WTC11 (cell line): ENCODE measurements around the gene TTC28. TPM values are rescaled to one million over a fixed set of nuclear protein-coding genes. Genes with fewer than 3 reads are reported as not detected.

Experiments used
- ATAC-seq: fragments of 200-7000 bp; cut with Tn5 transposase; 2 replicates; pipeline ENCODE4 v1.10.0; 2021; ENCODE audit warnings: mild to moderate bottlenecking, moderate library complexity
- CTCF ChIA-PET: fragments of 300-600 bp; sonication (Branson Sonifier 250); formaldehyde crosslinking; loops from one replicate; lab custom pipeline; 2021; ENCODE audit warnings: antibody characterized with exemption; lab: Charles Lee
- POLR2A ChIA-PET: fragments of 350-600 bp; sonication (Branson Sonifier 250); formaldehyde crosslinking; loops from one replicate; lab custom pipeline; 2021; ENCODE audit warnings: antibody characterized with exemption; lab: Charles Lee
- DNase-seq: peaks from one replicate; pipeline ENCODE4 v3.0.0; 2021; ENCODE audit warnings: low spot score
- H3K27ac Mint-ChIP-seq: 2 replicates; pipeline ENCODE4 v1.8.0; 2021; ENCODE audit warnings: mixed read lengths
- H3K27me3 Mint-ChIP-seq: 2 replicates; pipeline ENCODE4 v1.8.0; 2021; ENCODE audit warnings: low read depth, mild to moderate bottlenecking, moderate library complexity, mixed read lengths
- H3K36me3 Mint-ChIP-seq: 2 replicates; pipeline ENCODE4 v1.8.0; 2021; ENCODE audit warnings: mixed read lengths
- H3K4me1 Mint-ChIP-seq: 2 replicates; pipeline ENCODE4 v1.8.0; 2022; ENCODE audit warnings: mixed read lengths
- H3K4me3 Mint-ChIP-seq: 2 replicates; pipeline ENCODE4 v1.8.0; 2021; ENCODE audit warnings: mild to moderate bottlenecking, moderate library complexity, mixed read lengths
- H3K9me3 Mint-ChIP-seq: 2 replicates; pipeline ENCODE4 v1.8.0; 2021; ENCODE audit warnings: mixed read lengths
- CBFB ChIP-seq: sonication (generic); formaldehyde crosslinking; IDR thresholded peaks from 2 replicates; pipeline ENCODE4 v1.8.1; 2022; ENCODE audit warnings: mild to moderate bottlenecking, low read depth, missing genetic modification reagents
- ELF4 ChIP-seq: sonication (generic); formaldehyde crosslinking; IDR thresholded peaks from 2 replicates; pipeline ENCODE4 v1.8.1; 2022; ENCODE audit warnings: low read depth, mild to moderate bottlenecking, moderate library complexity, missing genetic modification reagents
- EMX1 ChIP-seq: fragments of 250-450 bp; sonication (Bioruptor Pico); IDR thresholded peaks from 2 replicates; pipeline ENCODE4 v1.8.0; 2021; ENCODE audit warnings: mild to moderate bottlenecking
- ESRRA ChIP-seq: sonication (generic); formaldehyde crosslinking; IDR thresholded peaks from 2 replicates; pipeline ENCODE4 v1.8.1; 2022; ENCODE audit warnings: mild to moderate bottlenecking, missing genetic modification reagents, borderline replicate concordance
- GABPB1 ChIP-seq: sonication (generic); formaldehyde crosslinking; IDR thresholded peaks from 2 replicates; pipeline ENCODE4 v1.8.1; 2023; ENCODE audit warnings: mild to moderate bottlenecking, missing genetic modification reagents
- IRF2 ChIP-seq: sonication (generic); formaldehyde crosslinking; IDR thresholded peaks from 2 replicates; pipeline ENCODE4 v1.8.0; 2022; ENCODE audit warnings: low read depth, missing genetic modification reagents, borderline replicate concordance
- KAT7 ChIP-seq: sonication (generic); formaldehyde crosslinking; IDR thresholded peaks from 2 replicates; pipeline ENCODE4 v1.8.1; 2023; ENCODE audit warnings: missing genetic modification reagents, mild to moderate bottlenecking, borderline replicate concordance
- MXD4 ChIP-seq: fragments of 250-450 bp; sonication (Bioruptor Pico); IDR thresholded peaks from 2 replicates; pipeline ENCODE4 v1.8.0; 2021; ENCODE audit warnings: mild to moderate bottlenecking, moderate library complexity, borderline replicate concordance
- NFYB ChIP-seq: sonication (generic); formaldehyde crosslinking; conservative IDR thresholded peaks from 2 replicates; pipeline ENCODE4 v1.8.0; 2022; ENCODE audit warnings: low read depth, missing genetic modification reagents
- PRDM15 ChIP-seq: sonication (generic); formaldehyde crosslinking; IDR thresholded peaks from 2 replicates; pipeline ENCODE4 v1.8.0; 2022; ENCODE audit warnings: missing genetic modification reagents
- SMAD3 ChIP-seq: sonication (generic); formaldehyde crosslinking; IDR thresholded peaks from 2 replicates; pipeline ENCODE4 v1.8.0; 2022; ENCODE audit warnings: missing genetic modification reagents, mild to moderate bottlenecking, borderline replicate concordance
- SMAD4 ChIP-seq: sonication (generic); formaldehyde crosslinking; IDR thresholded peaks from 2 replicates; pipeline ENCODE4 v1.8.0; 2022; ENCODE audit warnings: mild to moderate bottlenecking, missing genetic modification reagents
- SP1 ChIP-seq: sonication (generic); formaldehyde crosslinking; conservative IDR thresholded peaks from 2 replicates; pipeline ENCODE4 v1.8.1; 2022; ENCODE audit warnings: missing genetic modification reagents
- TCF7 ChIP-seq: sonication (generic); formaldehyde crosslinking; IDR thresholded peaks from 2 replicates; pipeline ENCODE4 v1.8.0; 2022; ENCODE audit warnings: mild to moderate bottlenecking, low read depth, missing genetic modification reagents, moderate library complexity
- USF2 ChIP-seq: sonication (generic); formaldehyde crosslinking; IDR thresholded peaks from 2 replicates; pipeline ENCODE4 v1.8.1; 2023; ENCODE audit warnings: mild to moderate bottlenecking, missing genetic modification reagents, moderate library complexity
- ZNF219 ChIP-seq: sonication (generic); formaldehyde crosslinking; IDR thresholded peaks from 2 replicates; pipeline ENCODE4 v1.8.0; 2023; ENCODE audit warnings: missing genetic modification reagents, mild to moderate bottlenecking, borderline replicate concordance
- ZNF317 ChIP-seq: sonication (generic); formaldehyde crosslinking; IDR thresholded peaks from 2 replicates; pipeline ENCODE4 v1.8.1; 2023; ENCODE audit warnings: low read depth, mild to moderate bottlenecking, moderate library complexity, missing genetic modification reagents, borderline replicate concordance
- ZNF423 ChIP-seq: fragments of 250-450 bp; sonication (Bioruptor Pico); IDR thresholded peaks from 2 replicates; pipeline ENCODE4 v2.1.2; 2022; ENCODE audit warnings: mild to moderate bottlenecking, moderate library complexity
- total RNA-seq: library from RNA; stranded (reverse); gene quantifications from 3 replicates; pipeline ENCODE4 v1.2.3, GENCODE V29; 2021
- TF ChIP-seq, protein P1 (sequence below): sonication (generic); formaldehyde crosslinking; IDR thresholded peaks from 2 replicates; pipeline ENCODE4 v1.8.1; 2023; ENCODE audit warnings: mild to moderate bottlenecking, missing genetic modification reagents
- TF ChIP-seq, protein P2 (sequence below): sonication (generic); formaldehyde crosslinking; IDR thresholded peaks from 2 replicates; pipeline ENCODE4 v1.8.0; 2023; ENCODE audit warnings: mild to moderate bottlenecking, missing genetic modification reagents
- TF ChIP-seq, protein P3 (sequence below): sonication (generic); formaldehyde crosslinking; IDR thresholded peaks from 2 replicates; pipeline ENCODE4 v1.8.1; 2022; ENCODE audit warnings: mild to moderate bottlenecking, moderate library complexity, missing genetic modification reagents
- TF ChIP-seq, protein P4 (sequence below): fragments of 250-450 bp; sonication (Bioruptor Pico); IDR thresholded peaks from 2 replicates; pipeline ENCODE4 v1.9.0; 2021; ENCODE audit warnings: moderate library complexity, mild to moderate bottlenecking, inconsistent platforms, borderline replicate concordance

The TTC28 gene
- total RNA-seq, 1 experiment from 2014 or later = 13.0 TPM

- no peak overlapping the region for H3K27ac Mint-ChIP-seq
- H3K27me3 Mint-ChIP-seq = no peaks in the 10 kb centered on the region
- ATAC-seq (no peak), DNase-seq (no peak)
- H3K4me3 Mint-ChIP-seq = no peak overlapping the region
- H3K4me1 Mint-ChIP-seq = no peaks in the 10 kb centered on the region
- H3K36me3 Mint-ChIP-seq = no peaks in the 10 kb centered on the region
- ChIA-PET CTCF (no interaction called here), POLR2A (no interaction called here)
- H3K9me3 Mint-ChIP-seq = peaks cover 7% of the 10 kb centered on the region; the same call in 1 of the 2 replicates
- 0 out of 2 replicates have a peak, but pooled peaks have one; percentile 31 for TF ChIP-seq ZNF317 (CRISPR knock-in tag)
- no peak for TF ChIP-seq ZNF219 (CRISPR knock-in tag)
- TF ChIP-seq USF2 (CRISPR knock-in tag) = no peak
- TF ChIP-seq, protein P1, sequence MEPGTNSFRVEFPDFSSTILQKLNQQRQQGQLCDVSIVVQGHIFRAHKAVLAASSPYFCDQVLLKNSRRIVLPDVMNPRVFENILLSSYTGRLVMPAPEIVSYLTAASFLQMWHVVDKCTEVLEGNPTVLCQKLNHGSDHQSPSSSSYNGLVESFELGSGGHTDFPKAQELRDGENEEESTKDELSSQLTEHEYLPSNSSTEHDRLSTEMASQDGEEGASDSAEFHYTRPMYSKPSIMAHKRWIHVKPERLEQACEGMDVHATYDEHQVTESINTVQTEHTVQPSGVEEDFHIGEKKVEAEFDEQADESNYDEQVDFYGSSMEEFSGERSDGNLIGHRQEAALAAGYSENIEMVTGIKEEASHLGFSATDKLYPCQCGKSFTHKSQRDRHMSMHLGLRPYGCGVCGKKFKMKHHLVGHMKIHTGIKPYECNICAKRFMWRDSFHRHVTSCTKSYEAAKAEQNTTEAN = no peak
Observed at GRCh38 chr22:28237783-28238182, 441.9 kb downstream of the TTC28 start.

- H3K27me3 Mint-ChIP-seq = no peaks in the 10 kb centered on the region
- peaks cover 4% of the 10 kb centered on the region for H3K4me1 Mint-ChIP-seq
- ChIA-PET CTCF (no interaction called here), POLR2A (no interaction called here)
- no peak for DNase-seq
- H3K36me3 Mint-ChIP-seq = no peaks in the 10 kb centered on the region
- H3K9me3 Mint-ChIP-seq = peaks cover 7% of the 10 kb centered on the region; the same call in 1 of the 2 replicates
- no peak for TF ChIP-seq SP1 (CRISPR knock-in tag)
- no peak for TF ChIP-seq MXD4 (CRISPR knock-in tag)
- TF ChIP-seq, protein P2, sequence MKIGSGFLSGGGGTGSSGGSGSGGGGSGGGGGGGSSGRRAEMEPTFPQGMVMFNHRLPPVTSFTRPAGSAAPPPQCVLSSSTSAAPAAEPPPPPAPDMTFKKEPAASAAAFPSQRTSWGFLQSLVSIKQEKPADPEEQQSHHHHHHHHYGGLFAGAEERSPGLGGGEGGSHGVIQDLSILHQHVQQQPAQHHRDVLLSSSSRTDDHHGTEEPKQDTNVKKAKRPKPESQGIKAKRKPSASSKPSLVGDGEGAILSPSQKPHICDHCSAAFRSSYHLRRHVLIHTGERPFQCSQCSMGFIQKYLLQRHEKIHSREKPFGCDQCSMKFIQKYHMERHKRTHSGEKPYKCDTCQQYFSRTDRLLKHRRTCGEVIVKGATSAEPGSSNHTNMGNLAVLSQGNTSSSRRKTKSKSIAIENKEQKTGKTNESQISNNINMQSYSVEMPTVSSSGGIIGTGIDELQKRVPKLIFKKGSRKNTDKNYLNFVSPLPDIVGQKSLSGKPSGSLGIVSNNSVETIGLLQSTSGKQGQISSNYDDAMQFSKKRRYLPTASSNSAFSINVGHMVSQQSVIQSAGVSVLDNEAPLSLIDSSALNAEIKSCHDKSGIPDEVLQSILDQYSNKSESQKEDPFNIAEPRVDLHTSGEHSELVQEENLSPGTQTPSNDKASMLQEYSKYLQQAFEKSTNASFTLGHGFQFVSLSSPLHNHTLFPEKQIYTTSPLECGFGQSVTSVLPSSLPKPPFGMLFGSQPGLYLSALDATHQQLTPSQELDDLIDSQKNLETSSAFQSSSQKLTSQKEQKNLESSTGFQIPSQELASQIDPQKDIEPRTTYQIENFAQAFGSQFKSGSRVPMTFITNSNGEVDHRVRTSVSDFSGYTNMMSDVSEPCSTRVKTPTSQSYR (CRISPR knock-in tag) = no peak
- no peak for TF ChIP-seq KAT7 (CRISPR knock-in tag)
- TF ChIP-seq ESRRA (CRISPR knock-in tag) = no peak
- no peak for TF ChIP-seq NFYB
- no peak for TF ChIP-seq CBFB
- TF ChIP-seq, protein P3, sequence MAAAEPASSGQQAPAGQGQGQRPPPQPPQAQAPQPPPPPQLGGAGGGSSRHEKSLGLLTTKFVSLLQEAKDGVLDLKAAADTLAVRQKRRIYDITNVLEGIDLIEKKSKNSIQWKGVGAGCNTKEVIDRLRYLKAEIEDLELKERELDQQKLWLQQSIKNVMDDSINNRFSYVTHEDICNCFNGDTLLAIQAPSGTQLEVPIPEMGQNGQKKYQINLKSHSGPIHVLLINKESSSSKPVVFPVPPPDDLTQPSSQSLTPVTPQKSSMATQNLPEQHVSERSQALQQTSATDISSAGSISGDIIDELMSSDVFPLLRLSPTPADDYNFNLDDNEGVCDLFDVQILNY (CRISPR knock-in tag) = no peak
- TF ChIP-seq ELF4 = no peak
- TF ChIP-seq EMX1 = no peak
- no peak for TF ChIP-seq GABPB1 (CRISPR knock-in tag)
- TF ChIP-seq, protein P4, sequence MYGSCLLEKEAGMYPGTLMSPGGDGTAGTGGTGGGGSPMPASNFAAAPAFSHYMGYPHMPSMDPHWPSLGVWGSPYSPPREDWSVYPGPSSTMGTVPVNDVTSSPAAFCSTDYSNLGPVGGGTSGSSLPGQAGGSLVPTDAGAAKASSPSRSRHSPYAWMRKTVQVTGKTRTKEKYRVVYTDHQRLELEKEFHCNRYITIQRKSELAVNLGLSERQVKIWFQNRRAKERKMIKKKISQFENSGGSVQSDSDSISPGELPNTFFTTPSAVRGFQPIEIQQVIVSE (CRISPR knock-in tag) = no peak
- no peak for TF ChIP-seq IRF2
- no peak for TF ChIP-seq ZNF423 (CRISPR knock-in tag)
- no peak for TF ChIP-seq TCF7 (CRISPR knock-in tag)
- TF ChIP-seq PRDM15 (CRISPR knock-in tag) = no peak
- TF ChIP-seq SMAD3 = no peak
- no peak for TF ChIP-seq SMAD4 (CRISPR knock-in tag)
- no peak overlapping the region for H3K4me3 Mint-ChIP-seq
- H3K27ac Mint-ChIP-seq = no peak overlapping the region
- no peak for ATAC-seq
Observed at GRCh38 chr22:28237112-28237511, 442.5 kb downstream of the TTC28 start.
